Measurements from ENCODE around the gene PLA2G2F. TPM values are rescaled to one million over a fixed set of nuclear protein-coding genes. Genes with fewer than 3 reads are reported as not detected.

PLA2G2F gene
- polyA plus RNA-seq (2011; rRNA removed): not detected in 2 replicates
- not detected in 2 replicates for polyA plus RNA-seq (2012; cell fraction: cytosol; rRNA removed)
- not detected in 2 replicates for polyA plus RNA-seq (2012; cell fraction: nucleus; rRNA removed)
- not detected in 3 replicates for polyA plus RNA-seq (2017; fragmentation: RNase III; extraction: RNeasy Plus Mini Kit Qiagen cat#74134 plus additional on column Dnase treatment)
- polyA minus RNA-seq (2011; rRNA and poly(A)+ RNA removed): not detected in 2 replicates

- no peak within 1 kb of the TSS for H3K4me2 ChIP-seq
- WGBS (ENCODE audit: missing lambda C conversion rate): 76% methylated on average over 7 of the region's 9 CpGs
- no peak within 1 kb of the TSS for H3K27ac ChIP-seq
- H3K9me3 ChIP-seq: no peaks in the 10 kb centered on the region
- DNase-seq (ENCODE audit: low read depth in 1 of 2, low spot score in 1 of 2) (no peak), ATAC-seq (no peak), FAIRE-seq (no peak)
- H3K4me3 ChIP-seq: no peak within 1 kb of the TSS
- TF ChIP-seq REST (IDR thresholded peaks at IDR 0.05) (no peak), ZC3H11A (IDR thresholded peaks at IDR 0.05) (no peak), HOXB13 (CRISPR knock-in tag; IDR thresholded peaks at IDR 0.05; ENCODE audit: low read depth) (no peak), CTCF (IDR thresholded peaks at IDR 0.05) (no peak), NFE2L2 (conservative IDR thresholded peaks at IDR 0.05; ENCODE audit: low read length) (no peak), JUN (IDR thresholded peaks at IDR 0.05) (no peak), KDM5A (IDR thresholded peaks at IDR 0.05) (no peak), RNF2 (IDR thresholded peaks at IDR 0.05; ENCODE audit: borderline replicate concordance, low read depth) (no peak), POLR2A (IDR thresholded peaks at IDR 0.05; ENCODE audit: low read length) (no peak), HOXB5 (CRISPR knock-in tag; IDR thresholded peaks at IDR 0.05) (no peak), CHD2 (IDR thresholded peaks at IDR 0.05; ENCODE audit: low read length, partially characterized antibody) (no peak), ATOH8 (CRISPR knock-in tag; IDR thresholded peaks at IDR 0.05; ENCODE audit: low read depth) (no peak), CBX2 (IDR thresholded peaks at IDR 0.05; ENCODE audit: borderline replicate concordance, low read depth) (no peak), CEBPB (IDR thresholded peaks at IDR 0.05) (no peak), EHMT2 (IDR thresholded peaks at IDR 0.05; ENCODE audit: low read depth) (no peak), ZSCAN20 (CRISPR knock-in tag; IDR thresholded peaks at IDR 0.05) (no peak), RARB (CRISPR knock-in tag; IDR thresholded peaks at IDR 0.05) (no peak), BHLHE40 (IDR thresholded peaks at IDR 0.05; ENCODE audit: low read depth, low read length) (no peak), TFCP2L1 (CRISPR knock-in tag; IDR thresholded peaks at IDR 0.05) (no peak)
- no peaks in the 10 kb centered on the region for H3K4me1 ChIP-seq
- ChIA-PET POLR2A (no interaction called here), CTCF (no interaction called here)
Measured at GRCh38 chr1:20138961-20139550, at the start of gene PLA2G2F. TSS of gene PLA2G2F (plus strand) at chr1:20139323. CDS start at chr1:20139428, 105 bp downstream.
